ENCODE results near the gene SURF4. TPM values are rescaled to one million over a fixed set of nuclear protein-coding genes. Genes with fewer than 3 reads are reported as not detected.

SURF4 gene
- 100 to 1,000 TPM; 283 to 349 TPM for total RNA-seq

- ATAC-seq, result peak; percentile 70
Observed at GRCh38 chr9:133375724-133376654, at the start of gene SURF4, which contains the start of gene STKLD1. Gene SURF4 (minus strand): TSS chr9:133376060. CDS start chr9:133375969, 91 bp downstream. Gene STKLD1 (plus strand): TSS chr9:133376366. CDS start chr9:133376474, 108 bp downstream.

GRCh38 chr9:133425049-133425632, 49.3 kb upstream of the SURF4 start:
- POLR2A ChIA-PET, result no interaction called here
- H3K4me3 Mint-ChIP-seq, result no peak overlapping the region
- peaks cover 30% of the 10 kb centered on the region for H3K27me3 Mint-ChIP-seq
- ATAC-seq, result no peak
- H3K27ac Mint-ChIP-seq, result no peak overlapping the region
- peaks cover 19% of the 10 kb centered on the region for H3K4me1 Mint-ChIP-seq
- H3K36me3 Mint-ChIP-seq (ENCODE audit: low read depth), result no peaks in the 10 kb centered on the region
- CTCF ChIA-PET, result interaction anchor here (1.3 kb wide), 1 partner anchor 84 kb away, joined by 3 read pairs; no protein-coding TSS in a partner anchor
- intact Hi-C loops (cut with DNase I, micrococcal nuclease), result no loop called here
- H3K9me3 Mint-ChIP-seq (ENCODE audit: low read depth), result no peaks in the 10 kb centered on the region
- DNase-seq, result no peak

More at GRCh38 chr9:133375724-133376654, at the start of gene SURF4, which contains the start of gene STKLD1:
- ChIA-PET POLR2A (interaction anchor here (0.8 to 9.9 kb wide), 3 partner anchors 24 to 39 kb away, joined by 3 to 287 read pairs (median 3); partner anchors contain the start of genes MED22, RPL7A, SURF1 and SURF2), CTCF (interaction anchor here (1.1 to 2.3 kb wide), 5 partner anchors 27 to 46 kb away, joined by 4 to 10 read pairs (median 5); partner anchors contain the start of gene REXO4)
- intact Hi-C loops (cut with DNase I, micrococcal nuclease), result loop anchor here (1.0 to 10.0 kb wide), 16 partner anchors 20 to 1021 kb away; partner anchors contain the start of genes REXO4 (in 2 of the 2), AK8 (in 1 of the 2), BRD3 (in 1 of the 2) and BRD3OS (in 1 of the 2)
- no peaks in the 10 kb centered on the region for H3K9me3 Mint-ChIP-seq (ENCODE audit: low read depth)
- H3K4me1 Mint-ChIP-seq, result peaks cover 35% of the 10 kb centered on the region
- no peaks in the 10 kb centered on the region for H3K27me3 Mint-ChIP-seq
- DNase-seq, result peak; percentile 97
- peak within 1 kb of the TSS; percentile 99 for H3K27ac Mint-ChIP-seq
- peaks cover 36% of the 10 kb centered on the region for H3K36me3 Mint-ChIP-seq (ENCODE audit: low read depth)
- peak within 1 kb of the TSS; percentile 100 for H3K4me3 Mint-ChIP-seq

- no peak for DNase-seq
- intact Hi-C loops (cut with DNase I, micrococcal nuclease), result no loop called here
- Mint-ChIP-seq H3K4me3 (no peak overlapping the region), H3K36me3 (ENCODE audit: low read depth) (no peaks in the 10 kb centered on the region), H3K27me3 (peaks cover 27% of the 10 kb centered on the region), H3K9me3 (ENCODE audit: low read depth) (no peaks in the 10 kb centered on the region), H3K27ac (no peak overlapping the region), H3K4me1 (peaks cover 22% of the 10 kb centered on the region)
- POLR2A ChIA-PET, result no interaction called here
- CTCF ChIA-PET, result interaction anchor here (1.4 kb wide), 1 partner anchor 20 kb away, joined by 3 read pairs; no protein-coding TSS in a partner anchor
- ATAC-seq, result no peak
Observed at GRCh38 chr9:133424187-133424586, 48.3 kb upstream of the SURF4 start.

- H3K27ac Mint-ChIP-seq, result no peak overlapping the region
Observed at GRCh38 chr9:133423216-133423615, 47.4 kb upstream of the SURF4 start.

GRCh38 chr9:133421615-133422542, 46.0 kb upstream of the SURF4 start, which contains the start of gene ADAMTS13:
Gene ADAMTS13 (plus strand): TSS chr9:133422367. CDS start chr9:133422444, 77 bp downstream.
- H3K9me3 Mint-ChIP-seq (ENCODE audit: low read depth), result no peaks in the 10 kb centered on the region
- peak; percentile 79 for DNase-seq
- ChIA-PET CTCF (interaction anchor here (0.5 to 1.3 kb wide), 2 partner anchors 8 to 67 kb away, joined by 3 read pairs; no protein-coding TSS in a partner anchor), POLR2A (no interaction called here)
- ATAC-seq, result peak; percentile 57
- H3K27ac Mint-ChIP-seq, result peak within 1 kb of the TSS; percentile 55
- peaks cover 4% of the 10 kb centered on the region for H3K36me3 Mint-ChIP-seq (ENCODE audit: low read depth)
- peaks cover 14% of the 10 kb centered on the region for H3K27me3 Mint-ChIP-seq
- no peak within 1 kb of the TSS for H3K4me3 Mint-ChIP-seq
- H3K4me1 Mint-ChIP-seq, result peaks cover 26% of the 10 kb centered on the region
- intact Hi-C loops (cut with DNase I, micrococcal nuclease), result no loop called here

More at GRCh38 chr9:133423216-133423615, 47.4 kb upstream of the SURF4 start:
- no peak for DNase-seq
- H3K4me3 Mint-ChIP-seq, result no peak overlapping the region
- CTCF ChIA-PET, result interaction anchor here (0.6 to 1.4 kb wide), 4 partner anchors 9 to 133 kb away, joined by 3 read pairs; no protein-coding TSS in a partner anchor
- H3K36me3 Mint-ChIP-seq (ENCODE audit: low read depth), result no peaks in the 10 kb centered on the region
- intact Hi-C loops (cut with DNase I, micrococcal nuclease), result no loop called here
- POLR2A ChIA-PET, result no interaction called here
- peaks cover 29% of the 10 kb centered on the region for H3K4me1 Mint-ChIP-seq
- no peak for ATAC-seq
- H3K27me3 Mint-ChIP-seq, result peaks cover 27% of the 10 kb centered on the region
- H3K9me3 Mint-ChIP-seq (ENCODE audit: low read depth), result no peaks in the 10 kb centered on the region

- intact Hi-C loops (cut with DNase I, micrococcal nuclease), result no loop called here
- Mint-ChIP-seq H3K4me3 (no peak overlapping the region), H3K4me1 (peaks cover 37% of the 10 kb centered on the region), H3K9me3 (ENCODE audit: low read depth) (no peaks in the 10 kb centered on the region), H3K27ac (peak overlapping the region; percentile 81), H3K27me3 (peaks cover 6% of the 10 kb centered on the region), H3K36me3 (ENCODE audit: low read depth) (peaks cover 14% of the 10 kb centered on the region)
- DNase-seq (peak; percentile 29), ATAC-seq (no peak)
- ChIA-PET POLR2A (no interaction called here), CTCF (no interaction called here)
Observed at GRCh38 chr9:133420392-133420827, 44.5 kb upstream of the SURF4 start.

GRCh38 chr9:133419005-133419404, 43.1 kb upstream of the SURF4 start:
- no peak for ATAC-seq
- Mint-ChIP-seq H3K36me3 (ENCODE audit: low read depth) (peaks cover 27% of the 10 kb centered on the region), H3K4me1 (peaks cover 49% of the 10 kb centered on the region), H3K9me3 (ENCODE audit: low read depth) (no peaks in the 10 kb centered on the region), H3K27ac (peak overlapping the region; percentile 93), H3K27me3 (no peaks in the 10 kb centered on the region), H3K4me3 (peak overlapping the region; percentile 92)
- CTCF ChIA-PET, result interaction anchor here (0.7 kb wide), 1 partner anchor 41 kb away, joined by 5 read pairs; no protein-coding TSS in a partner anchor
- DNase-seq, result no peak
- intact Hi-C loops (cut with DNase I, micrococcal nuclease), result loop anchor here (2.0 to 5.0 kb wide), 4 partner anchors 62 to 388 kb away; partner anchors contain the start of genes GTF3C5 (in 1 of the 2), MED22 (in 1 of the 2), RPL7A (in 1 of the 2) and SURF1 (in 1 of the 2)
- POLR2A ChIA-PET, result interaction anchor here (0.6 kb wide), 1 partner anchor 57 kb away, joined by 3 read pairs; no protein-coding TSS in a partner anchor

GRCh38 chr9:133417541-133418461, 41.9 kb upstream of the SURF4 start, which contains the start of gene REXO4:
Gene REXO4 (minus strand): TSS chr9:133418010. CDS start chr9:133417844, 166 bp downstream.
- H3K4me1 Mint-ChIP-seq, result peaks cover 51% of the 10 kb centered on the region
- peak within 1 kb of the TSS; percentile 92 for H3K4me3 Mint-ChIP-seq
- no peaks in the 10 kb centered on the region for H3K27me3 Mint-ChIP-seq
- H3K9me3 Mint-ChIP-seq (ENCODE audit: low read depth), result no peaks in the 10 kb centered on the region
- DNase-seq, result peak; percentile 92
- peak within 1 kb of the TSS; percentile 93 for H3K27ac Mint-ChIP-seq
- intact Hi-C loops (cut with DNase I, micrococcal nuclease), result loop anchor here (1.0 to 5.0 kb wide), 13 partner anchors 10 to 746 kb away; partner anchors contain the start of genes CACFD1 (in 2 of the 2), STKLD1 (in 2 of the 2), SURF4 (in 2 of the 2) and BRD3OS (in 1 of the 2)
- POLR2A ChIA-PET, result interaction anchor here (0.8 kb wide), 1 partner anchor 80 kb away, joined by 3 read pairs; no protein-coding TSS in a partner anchor
- CTCF ChIA-PET, result interaction anchor here (0.7 to 1.5 kb wide), 5 partner anchors 26 to 576 kb away, joined by 3 to 5 read pairs (median 4); no protein-coding TSS in a partner anchor
- H3K36me3 Mint-ChIP-seq (ENCODE audit: low read depth), result peaks cover 35% of the 10 kb centered on the region
- peak; percentile 87 for ATAC-seq

GRCh38 chr9:133415170-133415569, 39.3 kb upstream of the SURF4 start:
- no peak for DNase-seq
- Mint-ChIP-seq H3K36me3 (ENCODE audit: low read depth) (peaks cover 54% of the 10 kb centered on the region), H3K27me3 (no peaks in the 10 kb centered on the region), H3K9me3 (ENCODE audit: low read depth) (no peaks in the 10 kb centered on the region), H3K4me1 (peaks cover 35% of the 10 kb centered on the region), H3K27ac (peak overlapping the region; percentile 15), H3K4me3 (no peak overlapping the region)
- CTCF ChIA-PET, result interaction anchor here (0.6 to 1.4 kb wide), 3 partner anchors 12 to 235 kb away, joined by 3 read pairs; no protein-coding TSS in a partner anchor
- ATAC-seq, result no peak
- intact Hi-C loops (cut with DNase I, micrococcal nuclease), result loop anchor here (5.0 kb wide), 2 partner anchors 68 to 228 kb away; partner anchors contain the start of genes MED22 (in 1 of the 2) and RPL7A (in 1 of the 2)
- POLR2A ChIA-PET, result interaction anchor here (0.6 to 0.9 kb wide), 2 partner anchors 38 to 58 kb away, joined by 3 read pairs; no protein-coding TSS in a partner anchor

All from activated CD4-positive, alpha-beta T cell treated with anti-CD3 and anti-CD28 coated beads for 36 hours (primary cell).